Kidney epithelial cell (primary cell): ENCODE data around the gene SLC9A7. TPM values are rescaled to one million over a fixed set of nuclear protein-coding genes. Genes with fewer than 3 reads are reported as not detected.

Experiments used
- DNase-seq: peaks from one replicate; pipeline ENCODE4 v3.0.0-alpha.2; 2010; ENCODE audit warnings: low read depth
- H3K27me3 ChIP-seq: 2 replicates; pipeline ENCODE4 v1.6.0; 2011; ENCODE audit warnings: low read length; ENCODE audit not compliant: control insufficient read depth, insufficient read depth
- H3K36me3 ChIP-seq: 2 replicates; pipeline ENCODE4 v1.5.1; 2011; ENCODE audit warnings: low read length; ENCODE audit not compliant: control insufficient read depth, insufficient read depth
- H3K4me3 ChIP-seq: 2 replicates; pipeline ENCODE4 v1.5.1; 2011; ENCODE audit warnings: low read depth, mild to moderate bottlenecking, control low read depth, low read length
- CTCF ChIP-seq: IDR thresholded peaks from 2 replicates; pipeline ENCODE4 v1.5.1; 2011; ENCODE audit warnings: mild to moderate bottlenecking, moderate library complexity, low read length, control low read depth, inconsistent platforms; ENCODE audit not compliant: insufficient read depth, poor library complexity, severe bottlenecking
- total RNA-seq: library from RNA; depleted of rRNA; stranded (reverse); fragments of >200 nt; gene quantifications from 2 replicates; pipeline ENCODE4 v1.2.3, GENCODE V29; 2015

SLC9A7 gene
- total RNA-seq, 1 donor from 2014 or later, result 9.8 TPM

GRCh38 chrX:46595084-46595483, 163.8 kb downstream of the SLC9A7 start:
- H3K27me3 ChIP-seq, result no peaks in the 10 kb centered on the region
- H3K36me3 ChIP-seq, result no peaks in the 10 kb centered on the region
- no peak for DNase-seq
- no peak overlapping the region for H3K4me3 ChIP-seq
- TF ChIP-seq CTCF, result no peak

DNA sequence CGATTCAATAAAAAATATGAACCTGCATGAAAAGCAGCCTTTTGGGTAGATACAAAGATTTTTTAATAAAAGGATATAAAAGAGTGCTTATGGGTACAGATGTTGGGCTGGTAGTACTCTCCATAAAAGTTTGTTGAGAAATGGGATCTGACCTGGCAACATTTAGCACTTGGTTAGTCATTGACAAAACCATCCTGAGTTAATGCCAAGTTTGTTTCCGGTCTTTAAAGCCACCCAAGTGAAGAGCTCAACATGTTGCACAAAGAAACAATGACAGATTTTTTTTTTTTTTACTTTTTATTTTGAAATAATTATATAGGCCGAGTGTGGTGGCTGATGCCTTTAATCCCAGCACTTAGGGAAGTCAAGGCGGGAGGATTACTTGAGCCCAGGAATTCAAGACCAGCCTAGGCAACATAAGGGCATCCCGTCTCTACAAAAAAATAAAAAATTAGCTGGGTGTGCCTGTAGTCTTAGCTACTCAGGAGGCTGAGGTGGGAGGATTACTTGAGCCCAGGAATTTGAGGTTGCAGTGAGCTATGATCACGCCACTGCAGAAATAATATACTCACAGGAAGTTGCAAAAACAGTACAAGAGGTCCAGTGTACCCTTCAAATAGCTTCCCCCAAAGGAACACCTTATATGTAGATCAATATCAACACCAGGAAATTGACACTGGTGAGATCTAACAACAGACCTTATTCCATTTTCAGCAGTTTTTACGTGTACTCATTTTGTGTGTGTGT, 168.8 kb downstream of the SLC9A7 start:
- DNase-seq, result no peak
- no peak overlapping the region for H3K4me3 ChIP-seq
- no peak for TF ChIP-seq CTCF
- H3K36me3 ChIP-seq, result no peaks in the 10 kb centered on the region
- H3K27me3 ChIP-seq, result no peaks in the 10 kb centered on the region

DNA sequence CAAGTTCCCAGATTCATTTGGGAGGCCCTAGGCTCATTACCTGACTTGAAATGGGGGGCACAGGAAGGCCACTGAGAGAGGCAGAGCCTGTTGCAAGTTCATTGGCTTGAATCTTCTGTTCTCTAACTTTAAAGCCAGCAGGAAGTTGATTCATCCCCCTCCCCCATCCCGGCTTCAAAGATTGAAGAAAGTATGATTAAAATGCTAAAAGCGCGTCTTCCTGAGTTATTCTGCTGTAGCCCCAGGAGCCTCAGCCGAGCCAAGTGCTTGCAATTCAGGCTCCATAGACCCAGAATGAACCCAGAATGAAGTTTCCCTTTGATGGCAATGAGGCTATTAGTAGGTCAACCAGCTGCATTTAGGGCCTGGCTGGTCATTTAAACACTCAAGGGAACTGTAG, 170.7 kb downstream of the SLC9A7 start:
- DNase-seq, result no peak
- TF ChIP-seq CTCF, result no peak
- no peak overlapping the region for H3K4me3 ChIP-seq
- no peaks in the 10 kb centered on the region for H3K27me3 ChIP-seq
- no peaks in the 10 kb centered on the region for H3K36me3 ChIP-seq

DNA sequence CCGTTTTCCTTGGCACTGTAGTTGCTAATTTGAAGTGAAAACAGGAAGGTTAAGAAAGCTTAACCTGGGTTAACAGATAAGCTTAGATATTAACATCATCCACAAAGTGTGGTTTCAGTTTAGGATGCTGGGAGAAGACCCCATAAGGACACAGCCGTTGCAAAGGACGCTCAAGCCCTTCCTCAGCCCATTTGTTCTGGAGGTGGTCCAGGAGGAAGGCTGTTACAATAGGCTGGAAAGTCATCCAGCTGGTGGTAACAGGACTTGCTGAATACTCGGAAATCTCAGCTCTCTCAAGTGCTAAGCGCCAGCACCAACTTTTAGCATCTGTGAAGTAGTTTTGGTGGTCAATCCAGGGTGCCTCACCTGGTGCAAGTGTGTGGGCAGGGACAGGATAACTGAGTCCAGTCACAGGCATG, 171.2 kb downstream of the SLC9A7 start:
- Histone ChIP-seq H3K36me3 (no peaks in the 10 kb centered on the region), H3K4me3 (no peak overlapping the region)

GRCh38 chrX:46587158-46587557, 171.8 kb downstream of the SLC9A7 start:
- Histone ChIP-seq H3K4me3 (no peak overlapping the region), H3K36me3 (no peaks in the 10 kb centered on the region), H3K27me3 (no peaks in the 10 kb centered on the region)
- no peak for DNase-seq
- no peak for TF ChIP-seq CTCF

More for the DNA sequence above, 171.2 kb downstream of the SLC9A7 start:
- DNase-seq, result no peak
- no peak for TF ChIP-seq CTCF
- no peaks in the 10 kb centered on the region for H3K27me3 ChIP-seq

GRCh38 chrX:46584736-46585135, 174.2 kb downstream of the SLC9A7 start:
- Histone ChIP-seq H3K36me3 (no peaks in the 10 kb centered on the region), H3K4me3 (no peak overlapping the region), H3K27me3 (no peaks in the 10 kb centered on the region)
- no peak for TF ChIP-seq CTCF
- no peak for DNase-seq
